WTC11 (cell line): ENCODE results near the gene BBS1. TPM values are rescaled to one million over a fixed set of nuclear protein-coding genes. Genes with fewer than 3 reads are reported as not detected.

Experiments used
- ATAC-seq: fragments of 200-7000 bp; cut with Tn5 transposase; 2 replicates; pipeline ENCODE4 v1.10.0; 2021; ENCODE audit warnings: mild to moderate bottlenecking, moderate library complexity
- CTCF ChIA-PET: fragments of 300-600 bp; sonication (Branson Sonifier 250); formaldehyde crosslinking; loops from one replicate; lab custom pipeline; 2021; ENCODE audit warnings: antibody characterized with exemption; lab: Charles Lee
- POLR2A ChIA-PET: fragments of 350-600 bp; sonication (Branson Sonifier 250); formaldehyde crosslinking; loops from one replicate; lab custom pipeline; 2021; ENCODE audit warnings: antibody characterized with exemption; lab: Charles Lee
- DNase-seq: peaks from one replicate; pipeline ENCODE4 v3.0.0; 2021; ENCODE audit warnings: low spot score
- H3K27ac Mint-ChIP-seq: 2 replicates; pipeline ENCODE4 v1.8.0; 2021; ENCODE audit warnings: mixed read lengths
- H3K27me3 Mint-ChIP-seq: 2 replicates; pipeline ENCODE4 v1.8.0; 2021; ENCODE audit warnings: low read depth, mild to moderate bottlenecking, moderate library complexity, mixed read lengths
- H3K36me3 Mint-ChIP-seq: 2 replicates; pipeline ENCODE4 v1.8.0; 2021; ENCODE audit warnings: mixed read lengths
- H3K4me1 Mint-ChIP-seq: 2 replicates; pipeline ENCODE4 v1.8.0; 2022; ENCODE audit warnings: mixed read lengths
- H3K4me3 Mint-ChIP-seq: 2 replicates; pipeline ENCODE4 v1.8.0; 2021; ENCODE audit warnings: mild to moderate bottlenecking, moderate library complexity, mixed read lengths
- H3K9me3 Mint-ChIP-seq: 2 replicates; pipeline ENCODE4 v1.8.0; 2021; ENCODE audit warnings: mixed read lengths
- ARID4B ChIP-seq: sonication (generic); formaldehyde crosslinking; IDR thresholded peaks from 2 replicates; pipeline ENCODE4 v1.8.0; 2023; ENCODE audit warnings: missing genetic modification reagents, mild to moderate bottlenecking, borderline replicate concordance
- ATF2 ChIP-seq: sonication (generic); formaldehyde crosslinking; IDR thresholded peaks from 2 replicates; pipeline ENCODE4 v1.8.1; 2022; ENCODE audit warnings: low read depth, missing genetic modification reagents, borderline replicate concordance
- ATF6 ChIP-seq: sonication (generic); formaldehyde crosslinking; IDR thresholded peaks from 2 replicates; pipeline ENCODE4 v1.8.1; 2023; ENCODE audit warnings: mild to moderate bottlenecking, missing genetic modification reagents
- CTCF ChIP-seq: fragments of 200-600 bp; IDR thresholded peaks from 2 replicates; pipeline ENCODE4 v1.8.0; 2022; ENCODE audit warnings: antibody characterized with exemption
- E2F5 ChIP-seq: sonication (generic); formaldehyde crosslinking; IDR thresholded peaks from 2 replicates; pipeline ENCODE4 v1.8.1; 2022; ENCODE audit warnings: mild to moderate bottlenecking, moderate library complexity, missing genetic modification reagents
- IRF1 ChIP-seq: sonication (generic); formaldehyde crosslinking; IDR thresholded peaks from 2 replicates; pipeline ENCODE4 v1.8.0; 2023; ENCODE audit warnings: missing genetic modification reagents
- NR2C2 ChIP-seq: sonication (generic); formaldehyde crosslinking; IDR thresholded peaks from 2 replicates; pipeline ENCODE4 v1.8.0; 2022; ENCODE audit warnings: mild to moderate bottlenecking, missing genetic modification reagents
- RELA ChIP-seq: sonication (generic); formaldehyde crosslinking; IDR thresholded peaks from 2 replicates; pipeline ENCODE4 v1.8.1; 2022; ENCODE audit warnings: missing genetic modification reagents, mild to moderate bottlenecking, borderline replicate concordance
- USF1 ChIP-seq: sonication (generic); formaldehyde crosslinking; IDR thresholded peaks from 2 replicates; pipeline ENCODE4 v1.8.0; 2022; ENCODE audit warnings: mild to moderate bottlenecking, missing genetic modification reagents
- total RNA-seq: library from RNA; stranded (reverse); gene quantifications from 3 replicates; pipeline ENCODE4 v1.2.3, GENCODE V29; 2021

Gene BBS1
- total RNA-seq, 1 experiment from 2014 or later, result 26.8 TPM

- ATAC-seq, result no peak
- Mint-ChIP-seq H3K4me1 (no peaks in the 10 kb centered on the region), H3K9me3 (no peaks in the 10 kb centered on the region), H3K4me3 (no peak overlapping the region), H3K27ac (no peak overlapping the region), H3K27me3 (peaks cover 6% of the 10 kb centered on the region), H3K36me3 (peaks cover 26% of the 10 kb centered on the region)
- ChIA-PET POLR2A (interaction anchor here (0.6 kb wide), 1 partner anchor 371 kb away, joined by 8 read pairs; no protein-coding TSS in a partner anchor), CTCF (interaction anchor here (0.6 to 1.6 kb wide), 9 partner anchors 8 to 751 kb away, joined by 3 to 11 read pairs (median 4); partner anchors contain the start of genes ACTN3, CTSF, MRPL11 and RBM4B)
- TF ChIP-seq CTCF (no peak), USF1 (CRISPR knock-in tag) (no peak), E2F5 (no peak), NR2C2 (no peak), IRF1 (CRISPR knock-in tag) (no peak), ARID4B (no peak), ATF6 (CRISPR knock-in tag) (no peak), ATF2 (CRISPR knock-in tag) (no peak), RELA (CRISPR knock-in tag) (no peak)
- no peak for DNase-seq
Observed at GRCh38 chr11:66559866-66560676, 49.6 kb downstream of the BBS1 start.
